ENCODE measurements around the gene VDAC1.

Gene VDAC1

GRCh38 chr5:133928587-133929393 is 76.0 kb downstream of the VDAC1 start:
- H3K27me3 ChIP-seq (ENCODE audit: control insufficient read depth, insufficient read depth, low read length): no peaks in the 10 kb centered on the region
- H3K27ac ChIP-seq (ENCODE audit: low read length): no peak overlapping the region
- no peaks in the 10 kb centered on the region for H3K4me1 ChIP-seq (ENCODE audit: control insufficient read depth, low read depth, low read length)
- no peak overlapping the region for H3K9ac ChIP-seq (ENCODE audit: low read length)
- no peaks in the 10 kb centered on the region for H3K9me3 ChIP-seq (ENCODE audit: control insufficient read depth, low read depth, low read length)
- H3K36me3 ChIP-seq (ENCODE audit: control insufficient read depth, low read depth, low read length): no peaks in the 10 kb centered on the region
- no peak overlapping the region for H3K4me3 ChIP-seq (ENCODE audit: low read length)

GRCh38 chr5:133927300-133928180 is 77.2 kb downstream of the VDAC1 start:
- no peak overlapping the region for H3K4me3 ChIP-seq (ENCODE audit: low read length)
- H3K9me3 ChIP-seq (ENCODE audit: control insufficient read depth, low read depth, low read length): no peaks in the 10 kb centered on the region
- no peak overlapping the region for H3K27ac ChIP-seq (ENCODE audit: low read length)
- no peaks in the 10 kb centered on the region for H3K4me1 ChIP-seq (ENCODE audit: control insufficient read depth, low read depth, low read length)
- no peak overlapping the region for H3K9ac ChIP-seq (ENCODE audit: low read length)
- no peaks in the 10 kb centered on the region for H3K36me3 ChIP-seq (ENCODE audit: control insufficient read depth, low read depth, low read length)
- no peaks in the 10 kb centered on the region for H3K27me3 ChIP-seq (ENCODE audit: control insufficient read depth, insufficient read depth, low read length)

GRCh38 chr5:133926489-133927299 is 78.1 kb downstream of the VDAC1 start:
- H3K27ac ChIP-seq (ENCODE audit: low read length): no peak overlapping the region
- no peaks in the 10 kb centered on the region for H3K9me3 ChIP-seq (ENCODE audit: control insufficient read depth, low read depth, low read length)
- H3K9ac ChIP-seq (ENCODE audit: low read length): no peak overlapping the region
- no peaks in the 10 kb centered on the region for H3K27me3 ChIP-seq (ENCODE audit: control insufficient read depth, insufficient read depth, low read length)
- H3K4me3 ChIP-seq (ENCODE audit: low read length): no peak overlapping the region
- no peaks in the 10 kb centered on the region for H3K4me1 ChIP-seq (ENCODE audit: control insufficient read depth, low read depth, low read length)
- no peaks in the 10 kb centered on the region for H3K36me3 ChIP-seq (ENCODE audit: control insufficient read depth, low read depth, low read length)

GRCh38 chr5:133925866-133926488 is 78.8 kb downstream of the VDAC1 start:
- H3K27me3 ChIP-seq (ENCODE audit: control insufficient read depth, insufficient read depth, low read length): no peaks in the 10 kb centered on the region
- no peak overlapping the region for H3K27ac ChIP-seq (ENCODE audit: low read length)
- no peaks in the 10 kb centered on the region for H3K4me1 ChIP-seq (ENCODE audit: control insufficient read depth, low read depth, low read length)
- no peak overlapping the region for H3K4me3 ChIP-seq (ENCODE audit: low read length)
- no peaks in the 10 kb centered on the region for H3K9me3 ChIP-seq (ENCODE audit: control insufficient read depth, low read depth, low read length)
- no peaks in the 10 kb centered on the region for H3K36me3 ChIP-seq (ENCODE audit: control insufficient read depth, low read depth, low read length)
- no peak overlapping the region for H3K9ac ChIP-seq (ENCODE audit: low read length)

- Histone ChIP-seq H3K4me3 (ENCODE audit: low read length) (no peak overlapping the region), H3K4me1 (ENCODE audit: control insufficient read depth, low read depth, low read length) (no peaks in the 10 kb centered on the region), H3K36me3 (ENCODE audit: control insufficient read depth, low read depth, low read length) (no peaks in the 10 kb centered on the region), H3K27ac (ENCODE audit: low read length) (no peak overlapping the region), H3K9me3 (ENCODE audit: control insufficient read depth, low read depth, low read length) (no peaks in the 10 kb centered on the region), H3K27me3 (ENCODE audit: control insufficient read depth, insufficient read depth, low read length) (no peaks in the 10 kb centered on the region), H3K9ac (ENCODE audit: low read length) (no peak overlapping the region)
Measured at GRCh38 chr5:133925269-133925668, 79.5 kb downstream of the VDAC1 start.

- Histone ChIP-seq H3K27ac (ENCODE audit: low read length) (no peak overlapping the region), H3K9me3 (ENCODE audit: control insufficient read depth, low read depth, low read length) (no peaks in the 10 kb centered on the region), H3K36me3 (ENCODE audit: control insufficient read depth, low read depth, low read length) (no peaks in the 10 kb centered on the region), H3K27me3 (ENCODE audit: control insufficient read depth, insufficient read depth, low read length) (no peaks in the 10 kb centered on the region), H3K4me3 (ENCODE audit: low read length) (no peak overlapping the region), H3K4me1 (ENCODE audit: control insufficient read depth, low read depth, low read length) (no peaks in the 10 kb centered on the region), H3K9ac (ENCODE audit: low read length) (no peak overlapping the region)
Measured at GRCh38 chr5:133924221-133924920, 80.4 kb downstream of the VDAC1 start.

GRCh38 chr5:133921979-133922378 is 82.8 kb downstream of the VDAC1 start:
- Histone ChIP-seq H3K4me1 (ENCODE audit: control insufficient read depth, low read depth, low read length) (no peaks in the 10 kb centered on the region), H3K9ac (ENCODE audit: low read length) (no peak overlapping the region), H3K9me3 (ENCODE audit: control insufficient read depth, low read depth, low read length) (no peaks in the 10 kb centered on the region), H3K4me3 (ENCODE audit: low read length) (no peak overlapping the region), H3K27ac (ENCODE audit: low read length) (no peak overlapping the region), H3K27me3 (ENCODE audit: control insufficient read depth, insufficient read depth, low read length) (no peaks in the 10 kb centered on the region), H3K36me3 (ENCODE audit: control insufficient read depth, low read depth, low read length) (no peaks in the 10 kb centered on the region)

All from iPS-18a (cell line).